IMR-90 (cell line): Measurements from ENCODE around the gene KTN1. TPM values are rescaled to one million over a fixed set of nuclear protein-coding genes. Genes with fewer than 3 reads are reported as not detected.

Source experiments
- ATAC-seq: fragments of 200-7000 bp; cut with Tn5 transposase; 2 replicates; pipeline ENCODE4 v1.9.1; 2020; ENCODE audit warnings: low read depth, mild to moderate bottlenecking, moderate library complexity
- BruUV-seq: library from RNA; stranded (reverse); fragments of 400-500 nt; replicated peaks from 2 replicates; lab custom pipeline; 2021; lab: Mats Ljungman, UMichigan
- CTCF ChIA-PET: fragments of 300-600 bp; formaldehyde crosslinking; extraction: SDS; loops from one replicate; lab custom pipeline; 2021; ENCODE audit warnings: antibody characterized with exemption; lab: Yijun Ruan, JAX
- POLR2A ChIA-PET: fragments of 300-600 bp; sonication (Branson Sonifier 250); formaldehyde crosslinking; loops from one replicate; lab custom pipeline; 2022; ENCODE audit warnings: antibody characterized with exemption; ENCODE audit not compliant: unreplicated experiment; lab: Charles Lee
- DNase-seq: peaks from one replicate; pipeline ENCODE4 v3.0.0; 2013
- H2AFZ ChIP-seq: replicated peaks from 2 replicates; pipeline ENCODE3; 2013; ENCODE audit warnings: low read length, mild to moderate bottlenecking; ENCODE audit not compliant: poor library complexity
- H2AK5ac ChIP-seq: 2 replicates; pipeline ENCODE4 v1.6.1; 2013; ENCODE audit warnings: low read depth, low read length, inconsistent platforms
- H2AK9ac ChIP-seq: replicated peaks from 2 replicates; pipeline ENCODE3; 2013; ENCODE audit warnings: mild to moderate bottlenecking, low read depth, low read length, moderate library complexity; ENCODE audit not compliant: poor library complexity
- H2BK120ac ChIP-seq: 2 replicates; pipeline ENCODE4 v1.6.1; 2013; ENCODE audit warnings: low read depth, low read length, inconsistent platforms
- H2BK15ac ChIP-seq: 3 replicates; pipeline ENCODE4 v1.6.1; 2013; ENCODE audit warnings: low read depth, low read length, inconsistent platforms
- H2BK20ac ChIP-seq: 2 replicates; pipeline ENCODE4 v1.6.1; 2013; ENCODE audit warnings: low read depth, mild to moderate bottlenecking, inconsistent platforms, low read length, moderate library complexity
- H2BK5ac ChIP-seq: 2 replicates; pipeline ENCODE4 v1.6.1; 2013; ENCODE audit warnings: mild to moderate bottlenecking, low read depth, low read length, inconsistent platforms; ENCODE audit not compliant: poor library complexity, severe bottlenecking
- H3K14ac ChIP-seq: replicated peaks from 2 replicates; pipeline ENCODE4 v1.6.1; 2013; ENCODE audit warnings: low read depth, low read length, inconsistent platforms
- H3K18ac ChIP-seq: 2 replicates; pipeline ENCODE4 v1.6.1; 2013; ENCODE audit warnings: low read depth, low read length, control low read depth
- H3K23ac ChIP-seq: 2 replicates; pipeline ENCODE4 v1.6.1; 2013; ENCODE audit warnings: low read depth, low read length, inconsistent platforms
- H3K27ac ChIP-seq: 2 replicates; pipeline ENCODE4 v1.5.1; 2013; ENCODE audit warnings: mild to moderate bottlenecking, control low read depth, low read length; ENCODE audit not compliant: insufficient read depth
- H3K27me3 ChIP-seq: 2 replicates; pipeline ENCODE4 v1.6.1; 2013; ENCODE audit warnings: low read length; ENCODE audit not compliant: control insufficient read depth, insufficient read depth
- H3K36me3 ChIP-seq: 2 replicates; pipeline ENCODE4 v1.6.1; 2013; ENCODE audit warnings: low read length, mixed read lengths; ENCODE audit not compliant: control insufficient read depth, insufficient read depth
- H3K4ac ChIP-seq: 2 replicates; pipeline ENCODE4 v1.6.1; 2013; ENCODE audit warnings: low read depth, low read length, inconsistent platforms
- H3K4me1 ChIP-seq: 2 replicates; pipeline ENCODE4 v1.6.1; 2013; ENCODE audit warnings: low read length, mixed read lengths; ENCODE audit not compliant: control insufficient read depth, insufficient read depth
- H3K4me2 ChIP-seq: 2 replicates; pipeline ENCODE4 v1.6.1; 2013; ENCODE audit warnings: low read depth, mild to moderate bottlenecking, control low read depth, low read length, moderate library complexity
- H3K4me3 ChIP-seq: 2 replicates; pipeline ENCODE4 v1.5.1; 2013; ENCODE audit warnings: low read depth, mild to moderate bottlenecking, control low read depth, low read length, moderate library complexity; ENCODE audit not compliant: insufficient read depth
- H3K56ac ChIP-seq: 2 replicates; pipeline ENCODE4 v1.6.1; 2013; ENCODE audit warnings: low read length, inconsistent platforms; ENCODE audit not compliant: insufficient read depth; ENCODE audit errors: extremely low read depth
- H3K79me1 ChIP-seq, 2 experiments: 2 replicates each; pipeline ENCODE4 v1.6.1; 2013; ENCODE audit warnings: low read length in 2 of 2, inconsistent platforms in 1 of 2, low read depth in 1 of 2
- H3K9ac ChIP-seq: 2 replicates; pipeline ENCODE4 v1.6.1; 2013; ENCODE audit warnings: low read depth, low read length, control low read depth
- H3K9me1 ChIP-seq: 2 replicates; pipeline ENCODE4 v1.6.1; 2013; ENCODE audit warnings: low read length, inconsistent platforms; ENCODE audit not compliant: insufficient read depth
- H3K9me3 ChIP-seq: 2 replicates; pipeline ENCODE4 v1.6.1; 2013; ENCODE audit warnings: low read length; ENCODE audit not compliant: control insufficient read depth, insufficient read depth
- H4K20me1 ChIP-seq: 2 replicates; pipeline ENCODE4 v1.6.1; 2013; ENCODE audit warnings: low read length, inconsistent platforms; ENCODE audit not compliant: insufficient read depth
- H4K5ac ChIP-seq: 2 replicates; pipeline ENCODE4 v1.6.1; 2013; ENCODE audit warnings: mild to moderate bottlenecking, low read depth, low read length, control low read depth
- H4K8ac ChIP-seq, 2 experiments: 2 replicates each; pipeline ENCODE4 v1.6.1; 2013; ENCODE audit warnings: low read depth in 2 of 2, low read length in 2 of 2, control low read depth in 1 of 2, inconsistent platforms in 1 of 2
- H4K91ac ChIP-seq: 2 replicates; pipeline ENCODE4 v1.6.1; 2013; ENCODE audit warnings: low read depth, low read length, inconsistent platforms; ENCODE audit not compliant: insufficient read depth
- CEBPB ChIP-seq: IDR thresholded peaks from 2 replicates; pipeline ENCODE4 v1.6.1; 2012; ENCODE audit warnings: low read depth, low read length, improper control_type of control experiment
- CTCF ChIP-seq: conservative IDR thresholded peaks from 2 replicates; pipeline ENCODE4 v1.5.1; 2012; ENCODE audit warnings: mild to moderate bottlenecking, low read depth, low read length, improper control_type of control experiment
- MAZ ChIP-seq: IDR thresholded peaks from 2 replicates; pipeline ENCODE4 v1.6.1; 2012; ENCODE audit warnings: low read depth, mild to moderate bottlenecking, low read length, improper control_type of control experiment, moderate library complexity, borderline replicate concordance
- RAD21 ChIP-seq: IDR thresholded peaks from 2 replicates; pipeline ENCODE4 v1.6.1; 2012; ENCODE audit warnings: low read length, improper control_type of control experiment
- SMC3 ChIP-seq: fragments of 150-350 bp; IDR thresholded peaks from 2 replicates; pipeline ENCODE4 v1.6.1; 2016; ENCODE audit warnings: low read depth, mild to moderate bottlenecking, antibody characterized with exemption, low read length, moderate library complexity
- WGBS, 2 experiments: methylation state at CpG; one replicate each; pipeline versions ENCODE4 v1.1.5 to v1.1.7; 2013; ENCODE audit warnings: missing lambda C conversion rate in 2 of 2; ENCODE audit not compliant: insufficient read length in 1 of 2; ENCODE audit errors: extremely low coverage in 2 of 2; 5-methylcytosine and 5-hydroxymethylcytosine counted together
- dilution Hi-C: fragments of 300-500 bp; cut with HindIII; formaldehyde crosslinking; loops from one replicate; pipeline ENCODE4 v1.14.3; 2018; ENCODE audit warnings: low sequenced_read_pairs; ENCODE audit not compliant: unreplicated experiment
- in situ Hi-C: fragments of 300-500 bp; cut with MboI; formaldehyde crosslinking; loops from 3 replicates; pipeline ENCODE4 v1.14.3; 2019; ENCODE audit warnings: low sequenced_read_pairs, inconsistent platforms, mixed read lengths
- intact Hi-C: fragments of 100-400 bp; cut with micrococcal nuclease; formaldehyde crosslinking; loops from 2 replicates; pipeline ENCODE4 v1.10.0; 2022
- polyA plus RNA-seq, 3 experiments: library from polyadenylated mRNA; depleted of rRNA; stranded (reverse); fragments of >200 nt; gene quantifications; 2 replicates each; pipeline ENCODE4 v1.2.3, GENCODE V29; 2012; ENCODE audit warnings: low replicate concordance in 1 of 3
- total RNA-seq: library from RNA; depleted of rRNA; stranded (reverse); fragments of >200 nt; gene quantifications from 2 replicates; pipeline ENCODE4 v1.2.3, GENCODE V29; 2012

KTN1 gene
- total and polyA plus RNA-seq, 2 of the 4 experiments (the other 2 are of a cell fraction): 42.1 to 57.2 TPM

GRCh38 chr14:55707365-55707804, 127.4 kb downstream of the KTN1 start:
- Histone ChIP-seq H3K27me3 (no peaks in the 10 kb centered on the region), H4K5ac (no peak overlapping the region), H2AK5ac (peak overlapping the region; percentile 15; the same call in 1 of the 2 replicates), H3K4me1 (peaks cover 4% of the 10 kb centered on the region), H3K79me1 (no peaks in the 10 kb centered on the region), H4K91ac (no peak overlapping the region), H3K36me3 (peaks cover 3% of the 10 kb centered on the region; the same call in 1 of the 2 replicates), H3K18ac (no peak overlapping the region; the same call in 1 of the 2 replicates), H4K20me1 (no peaks in the 10 kb centered on the region), H3K4me2 (no peak overlapping the region), H2AFZ (no peak overlapping the region), H3K14ac (no peak overlapping the region), H3K9me3 (no peaks in the 10 kb centered on the region), H3K4me3 (no peak overlapping the region), H4K8ac (no peak overlapping the region; a peak in 2 of 4 replicates), H3K4ac (no peak overlapping the region), H2BK5ac (no peak overlapping the region), H3K23ac (no peak overlapping the region), H3K56ac (no peak overlapping the region), H3K27ac (no peak overlapping the region), H3K9ac (no peak overlapping the region), H2BK15ac (no peak overlapping the region), H2BK120ac (no peak overlapping the region), H2BK20ac (no peak overlapping the region), H2AK9ac (no peak overlapping the region), H3K9me1 (0 out of 2 replicates have a peak, but pooled peaks cover 4% of the 10 kb centered on the region)
- ChIA-PET CTCF (interaction anchor here (1.0 kb wide), 2 partner anchors 767 to 780 kb away, joined by 4 to 5 read pairs; no protein-coding TSS in a partner anchor), POLR2A (interaction anchor here (0.5 kb wide), 1 partner anchor 769 kb away, joined by 3 read pairs; no protein-coding TSS in a partner anchor)
- DNase-seq (peak; percentile 76), ATAC-seq (peak; percentile 81)
- BruUV-seq: no TSS peak
- WGBS, 2 experiments: no CpG with 5 or more reads among the region's 6 CpGs
- dilution Hi-C loops: no loop called here
- intact Hi-C loops: loop anchor here (1.0 to 10.0 kb wide), 5 partner anchors 411 to 767 kb away; partner anchors contain the start of gene PELI2
- no peak for TF ChIP-seq MAZ
- peak; percentile 79 for TF ChIP-seq SMC3
- peak; percentile 82 for TF ChIP-seq CTCF
- peak; percentile 91 for TF ChIP-seq RAD21
- TF ChIP-seq CEBPB: peak; percentile 56
- in situ Hi-C loops: loop anchor here (5.0 to 25.0 kb wide), 3 partner anchors 405 to 770 kb away; partner anchors contain the start of gene PELI2
